Measurements from ENCODE around the gene SNX17.
"Not testable (repeated sequence)": the region's sequence is repeated elsewhere in the genome, so short reads cannot be mapped to it uniquely, and the experiment has no call there.

Gene SNX17

DNA sequence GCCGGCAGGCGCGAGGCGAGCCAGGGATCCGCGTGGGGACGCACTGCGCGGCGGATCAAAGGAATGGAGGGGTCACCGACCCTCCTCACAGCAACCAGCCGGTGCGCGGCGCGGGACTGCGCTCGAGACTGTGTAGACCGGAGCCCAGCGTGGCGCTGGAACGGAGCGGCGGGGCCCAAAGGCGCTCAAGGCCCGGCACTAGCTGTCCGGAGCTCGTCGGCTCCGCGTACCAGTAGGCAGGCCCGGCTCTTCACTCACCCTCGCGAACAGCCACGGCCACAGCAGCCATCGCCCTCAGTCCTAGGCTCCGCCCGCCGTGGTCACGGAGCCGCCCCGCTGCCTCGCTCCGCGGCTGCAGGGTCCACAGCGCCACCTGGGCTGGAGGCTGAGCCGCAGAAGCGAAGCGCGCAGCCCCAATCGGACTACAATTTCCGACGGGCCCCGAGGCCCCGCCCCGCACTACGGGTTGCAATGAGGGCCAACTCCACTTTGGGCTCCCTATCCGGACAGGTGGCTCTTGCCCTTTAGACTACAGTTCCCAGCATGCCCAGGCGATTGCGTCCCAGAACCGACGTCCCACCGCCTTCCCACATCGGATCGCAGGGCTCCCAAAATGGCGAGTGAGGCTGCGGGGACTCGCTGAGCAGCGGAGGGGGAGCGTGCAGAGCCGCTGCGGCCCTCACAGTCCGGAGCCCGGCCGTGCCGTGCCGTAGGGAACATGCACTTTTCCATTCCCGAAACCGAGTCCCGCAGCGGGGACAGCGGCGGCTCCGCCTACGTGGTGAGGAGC lies at the start of gene SNX17, which contains the start of gene EIF2B4:
SNX17 (plus strand) TSS at position 591 of the 790 bp plus-strand sequence; CDS start at position 719, 128 bp downstream.
EIF2B4 (minus strand) TSS at position 313 of the 790 bp plus-strand sequence; CDS start at position 289, 24 bp downstream.
- intact Hi-C loops (cut with DNase I) = loop anchor here (1.0 to 5.0 kb wide), 4 partner anchors 10 to 158 kb away; partner anchors contain the start of genes ATRAID, GTF3C2, NRBP1 and SLC5A6
- peak; percentile 97 to 100 (median 100) for DNase-seq

- intact Hi-C loops (cut with DNase I) = no loop called here
- DNase-seq = no peak
Measured at GRCh38 chr2:27320958-27321543, 49.4 kb upstream of the SNX17 start.

DNA sequence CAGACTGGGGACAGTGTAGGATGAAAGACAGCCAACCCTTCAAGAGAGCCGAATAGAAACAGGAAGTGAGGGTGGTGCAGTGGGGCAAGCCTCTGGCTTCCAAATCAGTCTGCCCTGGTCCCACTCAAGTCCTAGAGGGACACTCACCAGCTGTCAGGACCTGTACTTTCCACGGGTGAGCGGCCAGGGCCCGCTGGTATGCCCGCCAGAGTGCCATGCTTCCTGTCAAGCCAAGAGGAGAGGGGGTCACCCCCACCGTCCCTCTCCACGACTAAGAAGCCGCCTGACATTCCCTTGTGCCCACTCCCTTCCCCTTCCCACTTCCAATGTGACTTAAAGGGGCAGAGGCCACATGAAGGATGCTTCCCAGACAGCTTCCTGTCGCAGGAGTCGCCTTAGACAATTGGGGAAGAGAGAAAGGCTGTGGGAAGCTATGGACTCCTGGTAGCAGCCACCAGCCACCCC lies 48.1 kb upstream of the SNX17 start:
- intact Hi-C loops (cut with DNase I) = loop anchor here (2.0 kb wide), 1 partner anchor 34 kb away; the partner anchor contains the start of gene GTF3C2
- DNase-seq = peak in 7 of 42 donors; percentile 3 to 24 (median 16)

DNA sequence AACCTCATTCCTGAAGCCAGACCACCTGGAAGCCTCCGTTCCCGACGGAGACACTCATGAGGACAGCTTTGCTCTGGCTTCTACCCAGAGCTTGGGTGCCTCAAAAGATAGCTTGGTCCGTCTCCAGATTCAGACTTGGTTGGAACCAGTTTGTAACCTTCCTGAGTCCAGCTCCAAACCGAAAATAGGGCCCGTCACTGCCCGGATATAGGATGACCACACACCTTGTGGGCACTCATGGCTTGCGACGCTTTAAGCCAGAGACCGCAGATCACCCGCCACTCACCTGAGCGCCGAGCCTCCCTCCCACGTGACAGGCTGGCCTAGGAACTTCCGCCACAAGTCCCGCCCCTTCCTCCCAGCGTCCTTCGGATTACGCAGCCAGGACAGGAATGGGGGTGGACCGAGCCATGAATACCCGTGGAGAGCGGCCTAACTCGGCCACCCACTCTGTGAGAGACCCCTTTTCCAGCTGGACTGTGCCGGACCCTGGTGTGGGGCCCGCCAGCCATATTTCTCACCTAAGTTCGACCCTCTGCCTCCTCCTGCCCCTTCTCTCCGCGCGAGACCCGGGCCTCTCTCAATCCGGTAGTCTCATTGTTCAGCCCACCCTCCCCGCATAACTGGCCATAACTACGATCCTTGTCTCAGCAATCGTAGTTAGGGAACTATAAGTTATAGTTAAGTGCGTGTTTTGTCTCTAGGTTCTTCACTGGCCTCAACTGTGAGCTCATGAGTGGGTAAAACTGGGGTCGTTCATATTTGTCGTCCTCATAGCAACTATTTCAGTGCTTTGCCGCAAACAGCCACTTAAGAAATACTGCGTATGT lies 47.4 kb upstream of the SNX17 start, which contains the start of gene MPV17:
MPV17 (minus strand) TSS at position 332 of the 830 bp plus-strand sequence. CDS start 580 bp downstream, outside the sequence.
- intact Hi-C loops (cut with DNase I) = loop anchor here (2.0 kb wide), 1 partner anchor 34 kb away; the partner anchor contains the start of gene GTF3C2
- peak; percentile 89 to 97 (median 93) for DNase-seq

DNA sequence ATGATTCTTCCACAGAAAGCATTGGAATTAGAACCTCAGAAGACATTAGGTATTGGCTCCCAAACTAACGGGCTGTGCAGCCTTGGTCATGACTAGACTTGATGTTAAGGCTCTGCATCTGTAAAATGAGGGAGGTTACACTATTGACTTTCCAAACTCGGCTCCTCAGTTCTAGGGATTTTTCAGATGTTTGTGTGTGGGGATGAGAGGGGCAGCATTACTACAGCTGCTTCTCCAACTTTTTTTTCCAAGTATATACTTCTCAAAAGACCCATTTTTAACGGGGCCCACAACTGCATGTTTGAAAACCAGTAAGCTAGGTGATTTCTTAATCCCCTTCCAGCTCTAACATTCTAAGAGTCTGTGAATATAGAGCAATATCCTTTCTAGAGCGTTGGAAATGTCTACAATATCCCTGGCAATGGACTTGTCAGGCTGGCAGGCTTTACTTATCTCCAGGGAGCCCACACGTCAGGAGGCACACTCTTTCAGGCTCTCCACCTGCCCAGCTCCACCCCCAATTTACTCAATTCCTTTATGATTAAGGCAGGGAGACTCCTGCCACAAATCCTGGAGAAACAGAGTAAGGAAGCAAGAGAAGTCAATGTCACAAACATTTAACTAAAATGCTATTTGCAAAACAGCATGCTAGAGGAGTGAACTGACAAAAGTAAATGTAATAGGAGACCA lies 46.7 kb upstream of the SNX17 start:
- intact Hi-C loops (cut with DNase I) = loop anchor here (2.0 kb wide), 1 partner anchor 33 kb away; the partner anchor contains the start of gene GTF3C2

GRCh38 chr2:27324720-27325119 lies 45.7 kb upstream of the SNX17 start:
- DNase-seq = no peak
- intact Hi-C loops (cut with DNase I) = no loop called here

More for the DNA sequence above, 46.7 kb upstream of the SNX17 start:
- DNase-seq = peak in 1 of 42 donors; percentile 16

DNA sequence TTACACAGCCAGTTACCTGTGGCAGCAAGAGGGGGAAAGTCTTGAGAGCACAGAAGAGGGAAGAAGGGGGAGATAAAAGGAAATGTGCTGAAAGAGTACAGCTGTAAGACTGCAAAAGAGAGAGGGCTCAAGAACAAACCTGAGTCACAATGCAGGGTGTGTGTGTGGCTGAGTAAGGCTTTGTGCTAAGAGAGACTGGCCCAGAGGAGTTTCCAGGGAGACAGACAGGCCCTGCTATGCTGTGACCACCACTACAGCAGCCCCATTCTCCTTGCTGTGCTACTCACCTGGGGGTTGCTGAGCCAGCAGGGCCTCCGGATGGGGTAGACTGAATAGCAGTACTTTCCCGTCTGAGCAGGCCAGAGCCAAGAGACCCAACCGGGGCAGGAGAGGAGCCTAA lies 35.1 kb upstream of the SNX17 start:
- DNase-seq = no peak
- intact Hi-C loops (cut with DNase I) = no loop called here

DNA sequence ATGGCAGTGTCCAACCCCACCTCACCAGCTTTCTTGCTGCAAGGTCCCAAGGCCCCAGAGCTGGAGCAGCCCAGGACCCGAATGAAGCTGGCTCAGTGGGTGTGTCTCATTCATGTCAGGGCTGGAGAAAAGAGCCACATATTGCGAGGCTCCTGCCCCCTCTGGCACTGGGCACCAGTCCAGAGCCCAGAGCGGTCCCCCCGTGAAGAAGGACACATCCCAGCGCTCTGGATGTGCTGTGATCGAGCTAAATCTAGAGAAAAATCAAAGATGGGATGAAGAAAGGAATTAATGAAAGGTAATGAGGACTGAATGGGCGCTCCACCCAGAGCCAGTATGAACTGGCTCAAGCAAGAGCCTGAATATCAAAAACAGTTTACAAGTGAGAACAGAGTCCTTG lies 34.2 kb upstream of the SNX17 start:
- no peak for DNase-seq
- intact Hi-C loops (cut with DNase I) = no loop called here

GRCh38 chr2:27347641-27348040 lies 22.8 kb upstream of the SNX17 start:
- intact Hi-C loops (cut with DNase I) = no loop called here
- no peak for DNase-seq

GRCh38 chr2:27350106-27350693 lies 20.2 kb upstream of the SNX17 start:
- intact Hi-C loops (cut with DNase I) = no loop called here
- DNase-seq = no peak

GRCh38 chr2:27351802-27352598 lies 18.4 kb upstream of the SNX17 start:
- intact Hi-C loops (cut with DNase I) = no loop called here
- no peak for DNase-seq

GRCh38 chr2:27353386-27353761 lies 17.0 kb upstream of the SNX17 start:
- DNase-seq; intact Hi-C loops (cut with DNase I): not testable (repeated sequence)

DNA sequence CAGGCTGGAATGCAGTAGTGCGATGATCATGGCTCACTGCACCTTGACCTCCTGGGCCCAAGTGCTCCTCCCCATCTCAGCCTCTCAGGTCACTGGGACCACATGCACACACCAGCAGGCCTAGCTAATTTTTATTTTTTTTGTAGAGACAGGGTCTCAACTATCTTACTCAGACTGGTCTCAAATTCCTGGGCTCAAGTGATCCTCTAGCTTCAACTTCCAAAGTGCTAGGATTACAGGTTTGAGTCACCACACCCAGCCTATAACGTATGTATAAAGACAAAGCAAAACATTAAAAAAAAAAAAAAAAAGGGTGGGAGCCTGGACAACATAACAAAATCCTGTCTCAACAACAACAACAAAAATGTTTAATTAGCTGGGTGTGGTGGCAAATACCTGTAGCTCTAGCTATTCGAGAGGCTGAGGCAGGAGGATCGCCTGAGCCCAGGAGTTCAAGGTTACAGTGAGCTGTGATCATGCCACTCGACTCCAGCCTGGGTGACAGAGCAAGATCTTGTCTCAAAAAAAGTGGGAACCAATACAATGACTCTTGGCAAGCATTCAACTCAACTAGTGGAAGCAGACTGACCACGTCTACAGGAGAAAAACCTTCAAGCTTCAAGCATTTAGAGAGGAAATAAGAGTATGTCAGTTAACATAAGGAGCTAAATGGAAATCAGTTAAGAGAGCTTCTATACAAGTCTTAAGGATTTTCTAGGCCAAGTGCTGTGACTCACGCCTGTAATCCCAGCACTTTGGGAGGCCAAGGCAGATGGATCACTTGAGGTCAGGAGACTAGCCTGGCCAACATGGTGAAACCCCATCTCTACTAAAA lies 16.4 kb upstream of the SNX17 start:
- no peak for DNase-seq
- intact Hi-C loops (cut with DNase I) = no loop called here

GRCh38 chr2:27354597-27354927 lies 15.9 kb upstream of the SNX17 start:
- intact Hi-C loops (cut with DNase I) = no loop called here
- no peak for DNase-seq

DNA sequence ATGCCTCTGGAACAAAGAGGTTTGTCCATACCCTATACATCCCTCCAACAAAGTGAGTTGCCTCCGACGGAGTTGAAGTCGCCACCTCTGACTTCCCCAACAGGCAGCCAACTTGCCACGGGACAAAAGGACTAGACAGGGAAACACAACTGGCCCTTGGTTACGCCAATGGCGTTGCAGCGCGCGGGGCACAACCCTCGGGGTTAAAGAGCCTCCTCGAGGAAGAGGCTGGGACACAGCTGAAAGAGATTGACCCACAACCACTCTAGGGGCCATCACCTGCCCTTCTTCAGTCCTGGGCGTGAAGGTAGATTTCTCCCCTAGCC lies 14.4 kb upstream of the SNX17 start:
- intact Hi-C loops (cut with DNase I) = loop anchor here (2.0 kb wide), 3 partner anchors 15 to 73 kb away; partner anchors contain the start of genes EIF2B4, MPV17, NRBP1 and SNX17
- DNase-seq = peak in 18 of 42 donors; percentile 7 to 49 (median 29)

- DNase-seq = peak; percentile 88 to 98 (median 95)
- intact Hi-C loops (cut with DNase I) = loop anchor here (2.0 kb wide), 3 partner anchors 14 to 72 kb away; partner anchors contain the start of genes EIF2B4, MPV17, NRBP1 and SNX17
Measured at GRCh38 chr2:27356382-27357181, 13.8 kb upstream of the SNX17 start, which contains the start of gene GTF3C2. GTF3C2 (minus strand) TSS chr2:27356764; CDS start chr2:27343554, 13,210 bp downstream.
